Thyroid gland (tissue), 4 donors: ENCODE measurements around the gene DBF4B. TPM values are rescaled to one million over a fixed set of nuclear protein-coding genes. Genes with fewer than 3 reads are reported as not detected.

Source experiments
- DNase-seq, 2 donors: peaks; one replicate each; pipeline ENCODE4 v3.0.0-alpha.2; 2019
- H3K27ac ChIP-seq, 3 donors: fragments of 200-600 bp; sonication (generic); 1 replicate in 2 of 3; 2 replicates in 1 of 3; pipeline ENCODE4 v1.5.1; 2016 to 2019; ENCODE audit warnings: mild to moderate bottlenecking in 1 of 3, moderate library complexity in 1 of 3
- H3K27me3 ChIP-seq: fragments of 200-600 bp; sonication (generic); one replicate; pipeline ENCODE4 v1.5.1; 2019
- H3K36me3 ChIP-seq, 2 donors: fragments of 200-600 bp; sonication (generic); one replicate each; pipeline ENCODE4 v1.5.1; 2016 to 2019
- H3K4me1 ChIP-seq, 2 donors: fragments of 200-600 bp; sonication (generic); one replicate each; pipeline ENCODE4 v1.5.1; 2017 to 2019
- H3K4me3 ChIP-seq, 3 donors: fragments of 200-600 bp; sonication (generic); replicated peaks in 1 of 3; 1 replicate in 2 of 3; 2 replicates in 1 of 3; pipeline ENCODE4 v1.5.1; 2016; ENCODE audit warnings: mild to moderate bottlenecking in 1 of 3
- H3K9me3 ChIP-seq: fragments of 200-600 bp; sonication (generic); one replicate; pipeline ENCODE4 v1.5.1; 2017
- CTCF ChIP-seq, 6 experiments: fragments of 200-600 bp in 3 of 6; fragments of 450-650 bp in 3 of 6; sonication (generic) in 3 of 6; IDR thresholded peaks; one replicate each; pipeline ENCODE4 v1.5.1; 2016 to 2019; ENCODE audit warnings: antibody characterized with exemption in 6 of 6, mild to moderate bottlenecking in 2 of 6, inconsistent platforms in 1 of 6, moderate library complexity in 1 of 6
- POLR2A ChIP-seq, 2 donors: fragments of 450-650 bp; IDR thresholded peaks; one replicate each; pipeline ENCODE4 v1.6.1; 2017; ENCODE audit warnings: antibody characterized with exemption in 2 of 2, mild to moderate bottlenecking in 2 of 2, moderate library complexity in 1 of 2
- WGBS, 2 donors: methylation state at CpG; one replicate each; pipeline ENCODE4 v1.1.5; 2017; 5-methylcytosine and 5-hydroxymethylcytosine counted together
- intact Hi-C: fragments of 100-400 bp; cut with DNase I; formaldehyde crosslinking; loops from one replicate; pipeline ENCODE4 v1.15.1; 2023
- small RNA-seq: library from RNA; depleted of rRNA; stranded (forward); fragments of <200 nt; gene quantifications from one replicate; pipeline ENCODE3, GENCODE V24; 2016
- total RNA-seq, 4 donors: library from RNA; depleted of rRNA; stranded (reverse); fragments of >200 nt; gene quantifications; one replicate each; pipeline ENCODE4 v1.2.3, GENCODE V29; 2016

The DBF4B gene
- total RNA-seq, 4 donors from 2014 or later = 2.4 to 8.0 (median 5.1) TPM

GRCh38 chr17:44796731-44797130 lies 88.3 kb downstream of the DBF4B start:
- intact Hi-C loops = no loop called here
- Histone ChIP-seq H3K36me3 (no peaks in the 10 kb centered on the region), H3K9me3 (no peaks in the 10 kb centered on the region), H3K4me3 (no peak overlapping the region), H3K27me3 (no peaks in the 10 kb centered on the region), H3K4me1 (peaks cover 0 to 8% of the 10 kb centered on the region in 2 donors), H3K27ac (no peak overlapping the region)
- no peak for TF ChIP-seq CTCF (IDR thresholded peaks at IDR 0.05)
- TF ChIP-seq POLR2A (IDR thresholded peaks at IDR 0.05) = no peak
- 89 to 97% methylated on average over 9 of the region's 9 CpGs for WGBS, 2 donors
- no peak for DNase-seq

GRCh38 chr17:44797802-44798201 lies 89.3 kb downstream of the DBF4B start:
- intact Hi-C loops = no loop called here
- DNase-seq = no peak
- Histone ChIP-seq H3K9me3 (no peaks in the 10 kb centered on the region), H3K4me1 (peaks cover 0 to 8% of the 10 kb centered on the region in 2 donors), H3K36me3 (no peaks in the 10 kb centered on the region), H3K27me3 (no peaks in the 10 kb centered on the region), H3K27ac (no peak overlapping the region), H3K4me3 (no peak overlapping the region)
- 86 to 90% methylated on average over 11 of the region's 11 CpGs for WGBS, 2 donors
- TF ChIP-seq POLR2A (IDR thresholded peaks at IDR 0.05) (no peak), CTCF (IDR thresholded peaks at IDR 0.05) (no peak)

- Histone ChIP-seq H3K27ac (no peak overlapping the region), H3K36me3 (no peaks in the 10 kb centered on the region), H3K4me1 (peaks cover 0 to 8% of the 10 kb centered on the region in 2 donors), H3K9me3 (no peaks in the 10 kb centered on the region), H3K4me3 (no peak overlapping the region), H3K27me3 (no peaks in the 10 kb centered on the region)
- DNase-seq = no peak
- 88% methylated on average over 2 of the region's 2 CpGs for WGBS, 2 donors
- TF ChIP-seq CTCF (IDR thresholded peaks at IDR 0.05) (no peak), POLR2A (IDR thresholded peaks at IDR 0.05) (no peak)
- intact Hi-C loops = no loop called here
Measured at GRCh38 chr17:44798356-44798755, 89.9 kb downstream of the DBF4B start.

Small RNAs within 50 kb of the gene (small RNA-seq; reads per million reads assigned to genes)
- not detected for gene RN7SL819P

Other genes starting within 250 kb of the DBF4B start
- gene GPATCH8, start 205.3 kb upstream of the DBF4B start, total RNA-seq = 100 to 1,000 TPM in 1 of 4 donors, 10 to 100 TPM in 3; 52.7 to 106 (median 57.7) TPM
- 1 to 10 TPM; 1.8 to 7.1 (median 4.5) TPM for gene FZD2, start 151.2 kb upstream of the DBF4B start, total RNA-seq
- gene MEIOC, start 52.2 kb upstream of the DBF4B start, total RNA-seq = under 1 TPM in 2 of 4 donors, not detected in 2; 0.27 to 0.33 TPM
- 10 to 100 TPM; 15.7 to 21.0 (median 18.8) TPM for gene CCDC43, start 18.9 kb upstream of the DBF4B start, total RNA-seq
- under 1 TPM in 3 of 4 donors, not detected in 1; 0.22 to 0.29 (median 0.27) TPM for gene ADAM11, start 50.3 kb downstream of the DBF4B start, total RNA-seq
- 1 to 10 TPM; 1.4 to 6.1 (median 3.8) TPM for gene GJC1, start 121.6 kb downstream of the DBF4B start, total RNA-seq
- gene HIGD1B, start 139.2 kb downstream of the DBF4B start, total RNA-seq = not detected
- 100 to 1,000 TPM in 1 of 4 donors, 10 to 100 TPM in 3; 49.2 to 110 (median 75.1) TPM for gene EFTUD2, start 190.8 kb downstream of the DBF4B start, total RNA-seq
- gene GFAP, start 206.8 kb downstream of the DBF4B start, total RNA-seq = 1 to 10 TPM in 2 of 4 donors, under 1 TPM in 1, not detected in 1; 0.33 to 2.3 (median 2.0) TPM
- under 1 TPM in 3 of 4 donors, not detected in 1; 0.11 to 0.50 (median 0.34) TPM for gene KIF18B, start 239.1 kb downstream of the DBF4B start, total RNA-seq